Astrocyte of the cerebellum (primary cell): ENCODE measurements around the gene PROZ.

ENCODE experiments used
- DNase-seq: peaks from one replicate; pipeline ENCODE4 v3.0.0-alpha.2; 2011; ENCODE audit warnings: low read depth
- H3K4me3 ChIP-seq: 2 replicates; pipeline ENCODE4 v1.5.1; 2011; ENCODE audit warnings: mild to moderate bottlenecking, low read depth, low read length, moderate library complexity
- in situ Hi-C: cut with HindIII; loops from 2 replicates; pipeline ENCODE4 v1.10.0; 2017; ENCODE audit warnings: low sequenced_read_pairs
- TF ChIP-seq, protein P1 (sequence below): IDR thresholded peaks from 2 replicates; pipeline ENCODE4 v1.5.1; 2012; ENCODE audit warnings: low read length, low read depth, moderate library complexity, mild to moderate bottlenecking; ENCODE audit errors: missing control alignments

PROZ gene

GRCh38 chr13:113178896-113179167 lies 20.4 kb downstream of the PROZ start:
- TF ChIP-seq, protein P1, sequence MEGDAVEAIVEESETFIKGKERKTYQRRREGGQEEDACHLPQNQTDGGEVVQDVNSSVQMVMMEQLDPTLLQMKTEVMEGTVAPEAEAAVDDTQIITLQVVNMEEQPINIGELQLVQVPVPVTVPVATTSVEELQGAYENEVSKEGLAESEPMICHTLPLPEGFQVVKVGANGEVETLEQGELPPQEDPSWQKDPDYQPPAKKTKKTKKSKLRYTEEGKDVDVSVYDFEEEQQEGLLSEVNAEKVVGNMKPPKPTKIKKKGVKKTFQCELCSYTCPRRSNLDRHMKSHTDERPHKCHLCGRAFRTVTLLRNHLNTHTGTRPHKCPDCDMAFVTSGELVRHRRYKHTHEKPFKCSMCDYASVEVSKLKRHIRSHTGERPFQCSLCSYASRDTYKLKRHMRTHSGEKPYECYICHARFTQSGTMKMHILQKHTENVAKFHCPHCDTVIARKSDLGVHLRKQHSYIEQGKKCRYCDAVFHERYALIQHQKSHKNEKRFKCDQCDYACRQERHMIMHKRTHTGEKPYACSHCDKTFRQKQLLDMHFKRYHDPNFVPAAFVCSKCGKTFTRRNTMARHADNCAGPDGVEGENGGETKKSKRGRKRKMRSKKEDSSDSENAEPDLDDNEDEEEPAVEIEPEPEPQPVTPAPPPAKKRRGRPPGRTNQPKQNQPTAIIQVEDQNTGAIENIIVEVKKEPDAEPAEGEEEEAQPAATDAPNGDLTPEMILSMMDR: no peak
- no peak for DNase-seq
- in situ Hi-C loops: no loop called here
- no peak overlapping the region for H3K4me3 ChIP-seq

DNA sequence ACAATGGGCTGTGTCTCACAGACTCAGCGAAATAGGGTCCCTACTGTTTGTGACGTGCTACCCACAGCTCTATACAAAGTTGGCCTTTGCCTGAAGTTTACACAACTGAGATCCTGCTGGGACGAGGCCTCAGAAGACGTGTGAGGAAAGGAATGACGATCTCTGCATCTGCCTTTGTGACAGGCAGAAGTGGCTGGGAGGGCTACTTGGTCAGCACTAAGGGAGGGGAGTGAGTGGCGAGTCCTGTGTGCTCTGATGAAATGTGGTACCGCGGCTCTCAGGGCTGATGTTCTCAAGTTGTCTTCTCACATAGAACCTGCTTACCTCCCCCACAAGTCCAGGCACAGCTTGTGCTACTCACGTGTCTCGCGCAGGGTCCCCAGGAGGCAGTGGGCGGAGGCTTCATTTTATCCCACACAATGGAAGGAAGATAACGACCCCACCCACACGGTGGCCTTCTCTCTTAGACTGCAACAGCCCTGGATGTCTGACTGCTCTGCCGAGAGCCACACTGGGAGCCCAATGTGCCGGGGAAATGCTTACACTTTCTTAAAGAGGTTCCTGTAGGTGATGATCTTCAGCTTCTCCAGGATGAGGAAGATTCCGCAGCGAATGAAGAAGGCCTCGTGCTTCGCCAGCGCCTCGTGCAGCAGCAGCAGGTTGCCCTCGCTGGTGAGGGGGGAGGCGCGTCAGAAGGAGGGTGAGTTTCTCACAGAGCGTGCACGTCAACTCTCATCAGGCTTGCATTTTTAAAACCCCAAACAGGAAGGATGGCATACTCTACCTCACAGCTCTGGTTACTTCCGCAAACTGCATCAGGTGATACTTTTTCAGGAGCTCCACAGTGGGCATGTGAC lies 21.2 kb downstream of the PROZ start:
- TF ChIP-seq, protein P1: no peak
- H3K4me3 ChIP-seq: no peak overlapping the region
- in situ Hi-C loops: no loop called here
- DNase-seq: peak; percentile 54

- TF ChIP-seq, protein P1: no peak
- H3K4me3 ChIP-seq: no peak overlapping the region
- DNase-seq: peak; percentile 89
- in situ Hi-C loops: no loop called here
Observed at GRCh38 chr13:113182046-113182445, 23.6 kb downstream of the PROZ start.

DNA sequence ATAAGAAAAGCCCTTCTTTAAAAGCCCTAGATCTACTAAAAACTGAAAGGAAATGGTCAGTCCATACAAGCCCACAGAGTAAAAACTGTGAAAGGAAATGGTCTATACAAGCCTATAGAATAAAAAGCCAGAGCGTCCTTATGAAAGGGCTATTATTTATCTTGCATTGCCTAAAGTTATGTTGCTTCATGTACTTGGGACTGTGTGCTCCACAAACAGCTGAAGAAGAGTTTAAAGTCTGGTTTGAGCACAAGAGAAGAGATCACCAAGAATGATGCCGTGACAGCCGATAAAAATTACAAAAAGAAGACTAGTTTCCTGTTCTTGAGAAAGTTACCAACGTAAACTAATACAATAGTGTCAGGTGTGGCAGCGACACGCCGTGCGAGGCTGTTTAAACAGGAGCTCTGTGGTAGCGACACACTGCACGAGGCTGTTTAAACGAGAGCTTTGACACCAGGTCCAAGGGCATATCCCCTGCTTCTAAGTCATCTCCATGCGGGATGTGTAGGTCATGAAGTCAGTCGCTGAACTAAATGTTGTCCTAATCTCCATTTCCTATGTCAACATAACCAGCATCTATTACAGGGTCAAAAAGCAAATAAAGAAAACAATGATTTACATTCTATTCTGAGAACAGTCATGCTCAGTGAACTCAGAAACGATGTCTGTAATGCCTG lies 25.1 kb downstream of the PROZ start:
- DNase-seq: no peak
- in situ Hi-C loops: no loop called here
- H3K4me3 ChIP-seq: no peak overlapping the region
- TF ChIP-seq, protein P1: no peak

- TF ChIP-seq, protein P1: no peak
- H3K4me3 ChIP-seq: no peak overlapping the region
- no peak for DNase-seq
- in situ Hi-C loops: no loop called here
Observed at GRCh38 chr13:113184568-113185440, 26.4 kb downstream of the PROZ start.
